SJCRH30 (cell line): ENCODE results near the gene HNRNPDL. TPM values are rescaled to one million over a fixed set of nuclear protein-coding genes. Genes with fewer than 3 reads are reported as not detected.
"Not testable (repeated sequence)": the region's sequence is repeated elsewhere in the genome, so short reads cannot be mapped to it uniquely, and the experiment has no call there.

Experiments used
- DNase-seq, 2 experiments: peaks; one replicate each; pipeline ENCODE4 v3.0.0-alpha.2; 2015 to 2020
- H3K27ac ChIP-seq: fragments of 250-450 bp; sonication (Bioruptor Pico); 2 replicates; pipeline ENCODE4 v1.5.1; 2020; ENCODE audit warnings: mild to moderate bottlenecking, moderate library complexity
- H3K27me3 ChIP-seq: fragments of 250-450 bp; sonication (Bioruptor Pico); 2 replicates; pipeline ENCODE4 v1.5.1; 2020; ENCODE audit warnings: mild to moderate bottlenecking, moderate library complexity
- H3K36me3 ChIP-seq: fragments of 250-450 bp; sonication (Bioruptor Pico); 2 replicates; pipeline ENCODE4 v1.5.1; 2020; ENCODE audit warnings: mild to moderate bottlenecking, moderate library complexity
- H3K4me1 ChIP-seq: fragments of 250-450 bp; sonication (Bioruptor Pico); 2 replicates; pipeline ENCODE4 v1.5.1; 2020; ENCODE audit warnings: mild to moderate bottlenecking, moderate library complexity
- H3K4me3 ChIP-seq: fragments of 250-450 bp; sonication (Bioruptor Pico); 2 replicates; pipeline ENCODE4 v1.5.1; 2020; ENCODE audit warnings: mild to moderate bottlenecking, moderate library complexity
- H3K9me3 ChIP-seq: fragments of 250-450 bp; sonication (Bioruptor Pico); replicated peaks from 2 replicates; pipeline ENCODE4 v1.5.1; 2020; ENCODE audit warnings: mild to moderate bottlenecking, moderate library complexity
- total RNA-seq: library from RNA; depleted of rRNA; stranded (reverse); fragments of >200 nt; shearing (Covaris generic); gene quantifications from 2 replicates; pipeline ENCODE4 v1.2.3, GENCODE V29; 2014; rRNA removed

The HNRNPDL gene
- total RNA-seq, 1 experiment from 2014 or later: 414 TPM

DNA sequence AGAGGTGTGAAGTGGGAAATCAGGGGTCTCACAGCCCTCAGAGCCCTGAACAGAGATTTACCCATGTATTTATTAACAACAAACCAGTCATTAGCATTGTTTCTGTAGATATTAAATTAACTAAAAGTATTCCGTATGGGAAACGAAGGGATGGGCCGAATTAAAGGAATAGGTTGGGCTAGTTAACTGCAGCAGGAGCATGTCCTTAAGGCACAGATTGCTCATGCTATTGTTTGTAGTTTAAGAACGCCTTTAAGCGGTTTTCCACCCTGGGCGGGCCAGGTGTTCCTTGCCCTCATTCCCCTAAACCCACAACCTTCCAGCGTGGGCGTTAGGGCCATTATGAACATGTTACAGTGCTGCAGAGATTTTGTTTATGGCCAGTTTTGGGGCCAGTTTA, 44.0 kb downstream of the HNRNPDL start:
- H3K4me3 ChIP-seq: not testable (repeated sequence)

DNA sequence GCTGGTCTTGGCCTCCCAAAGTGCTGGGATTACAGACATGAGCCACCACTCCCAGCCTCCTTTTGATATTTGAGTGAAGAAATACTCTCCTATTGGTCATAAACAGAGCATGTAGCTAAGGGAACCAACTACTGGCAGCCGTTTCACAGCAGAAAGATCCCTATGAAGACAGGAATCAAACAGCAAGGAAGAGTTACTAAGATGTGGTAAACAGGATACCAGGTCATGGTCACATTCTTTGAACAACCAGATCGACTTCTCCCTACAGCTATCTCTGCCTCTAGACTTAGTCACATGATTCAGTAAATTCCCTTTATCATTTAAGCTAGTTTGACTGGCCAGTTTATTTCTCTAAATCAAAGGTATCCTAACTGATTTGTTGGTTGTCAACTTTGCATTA, 47.5 kb downstream of the HNRNPDL start:
- no peaks in the 10 kb centered on the region for H3K36me3 ChIP-seq
- H3K4me3 ChIP-seq: no peak overlapping the region
- H3K4me1 ChIP-seq: no peaks in the 10 kb centered on the region
- no peak for DNase-seq
- no peak overlapping the region for H3K27ac ChIP-seq
- H3K27me3 ChIP-seq: no peaks in the 10 kb centered on the region; the same call in 1 of the 2 replicates
- peaks cover 11% of the 10 kb centered on the region for H3K9me3 ChIP-seq

More for the DNA sequence above, 44.0 kb downstream of the HNRNPDL start:
- H3K36me3 ChIP-seq, H3K9me3 ChIP-seq, H3K27ac ChIP-seq, H3K4me1 ChIP-seq, H3K27me3 ChIP-seq, DNase-seq: not testable (repeated sequence)

DNA sequence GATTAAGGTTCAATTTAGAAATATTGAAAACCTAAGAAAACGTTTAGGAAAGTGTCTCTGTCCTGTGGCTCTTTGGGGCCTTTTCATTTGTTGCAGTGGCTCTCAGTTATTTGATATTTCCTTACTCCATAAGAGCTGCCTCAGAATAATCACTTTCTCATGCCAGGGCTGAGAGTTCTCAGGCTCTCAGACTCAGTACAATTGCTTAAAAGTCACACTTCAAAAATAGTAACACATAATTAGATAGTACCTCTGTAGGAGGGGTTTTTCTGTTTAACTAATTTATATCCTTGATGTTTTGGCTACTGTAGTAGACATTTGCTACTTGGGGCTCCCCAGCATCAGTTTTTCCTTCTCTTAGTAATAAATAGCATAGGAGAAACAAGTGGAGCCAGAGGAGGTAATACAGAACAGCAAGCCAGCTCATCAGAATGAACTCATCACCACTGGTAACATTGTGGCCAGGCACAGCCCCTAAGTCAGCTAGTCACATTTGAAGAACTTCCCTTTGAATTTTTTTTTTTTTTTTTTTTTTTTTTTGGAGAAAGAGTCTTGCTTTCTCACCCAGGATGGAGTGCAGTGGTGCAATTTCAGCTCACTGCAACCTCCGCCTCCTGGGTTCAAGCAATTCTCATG, 48.5 kb downstream of the HNRNPDL start:
- Histone ChIP-seq H3K4me1 (no peaks in the 10 kb centered on the region), H3K9me3 (peaks cover 11% of the 10 kb centered on the region), H3K27me3 (no peaks in the 10 kb centered on the region; the same call in 1 of the 2 replicates), H3K36me3 (no peaks in the 10 kb centered on the region), H3K4me3 (no peak overlapping the region), H3K27ac (no peak overlapping the region)
- no peak for DNase-seq

DNA sequence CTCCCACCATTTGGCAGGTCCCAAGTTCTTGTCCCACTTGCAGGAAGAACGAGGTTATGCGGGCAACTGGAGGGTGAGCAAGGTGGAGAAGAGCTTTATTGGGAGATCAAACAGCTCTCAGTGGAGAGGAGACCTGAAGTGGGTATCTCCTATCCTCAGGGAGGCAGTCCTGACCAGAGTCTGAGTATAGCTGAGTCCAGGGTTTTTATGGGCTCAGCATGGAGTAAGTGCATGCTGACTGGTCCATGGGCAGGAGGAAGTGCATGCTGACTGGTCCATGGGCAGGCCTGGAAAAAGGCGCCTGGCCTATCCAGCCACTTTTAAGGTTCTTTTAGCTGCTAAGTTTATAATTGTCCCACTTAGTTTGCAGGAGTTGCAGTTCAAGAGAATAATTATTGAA, 49.0 kb downstream of the HNRNPDL start:
- no peak overlapping the region for H3K4me3 ChIP-seq
- H3K4me1 ChIP-seq: no peaks in the 10 kb centered on the region
- H3K27me3 ChIP-seq: no peaks in the 10 kb centered on the region; the same call in 1 of the 2 replicates
- peaks cover 8% of the 10 kb centered on the region for H3K9me3 ChIP-seq
- DNase-seq: no peak
- H3K27ac ChIP-seq: no peak overlapping the region
- no peaks in the 10 kb centered on the region for H3K36me3 ChIP-seq

DNA sequence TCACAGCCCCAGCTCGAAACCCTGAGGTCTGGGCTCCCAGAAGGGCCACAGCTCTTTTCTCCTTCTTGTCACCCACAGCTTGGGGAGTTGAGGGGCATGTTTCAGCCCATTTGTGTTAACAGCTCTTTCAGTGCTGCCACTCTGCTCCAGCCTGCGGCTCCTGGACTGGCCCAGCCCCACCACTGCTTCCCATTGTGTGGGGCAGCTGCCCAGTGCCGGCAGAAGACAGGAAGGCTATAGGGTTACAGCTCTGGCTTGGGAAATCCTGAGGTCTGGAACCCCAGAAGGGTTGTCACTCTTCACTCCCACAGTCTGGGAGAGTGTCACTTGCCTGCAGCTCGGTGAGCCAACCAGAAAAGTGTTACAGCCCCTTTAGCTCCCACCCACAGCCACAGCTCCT, 49.4 kb downstream of the HNRNPDL start:
- peaks cover 8% of the 10 kb centered on the region for H3K9me3 ChIP-seq
- H3K27ac ChIP-seq: no peak overlapping the region
- H3K4me3 ChIP-seq: no peak overlapping the region
- H3K4me1 ChIP-seq: peaks cover under 1% of the 10 kb centered on the region; the same call in 1 of the 2 replicates
- no peaks in the 10 kb centered on the region; the same call in 1 of the 2 replicates for H3K27me3 ChIP-seq
- H3K36me3 ChIP-seq: no peaks in the 10 kb centered on the region
- no peak for DNase-seq

DNA sequence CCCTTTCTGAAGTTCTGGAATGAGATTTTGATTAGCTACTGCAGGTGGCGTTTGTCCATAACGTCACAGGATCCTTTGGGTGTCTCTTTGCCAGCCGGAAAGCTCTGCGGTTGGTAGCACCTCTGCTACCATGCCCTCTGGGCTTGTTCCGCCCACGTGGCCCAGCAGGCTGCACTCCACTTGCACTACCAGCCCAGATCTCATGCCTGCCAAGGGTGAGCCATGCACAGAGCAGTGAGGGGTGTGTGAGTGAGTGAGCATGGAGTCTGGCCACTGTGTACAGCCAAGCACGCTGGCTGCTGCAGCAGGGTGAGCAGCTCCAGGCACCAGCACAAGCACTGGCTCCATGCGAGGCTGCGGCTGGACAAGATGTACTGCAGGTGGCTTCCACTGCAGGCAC, 49.9 kb downstream of the HNRNPDL start:
- DNase-seq: no peak
- H3K36me3 ChIP-seq: no peaks in the 10 kb centered on the region
- peaks cover 4% of the 10 kb centered on the region; the same call in 1 of the 2 replicates for H3K4me1 ChIP-seq
- no peak overlapping the region for H3K27ac ChIP-seq
- no peak overlapping the region for H3K4me3 ChIP-seq
- peaks cover 8% of the 10 kb centered on the region; the same call in 1 of the 2 replicates for H3K9me3 ChIP-seq
- H3K27me3 ChIP-seq: no peaks in the 10 kb centered on the region; the same call in 1 of the 2 replicates

DNA sequence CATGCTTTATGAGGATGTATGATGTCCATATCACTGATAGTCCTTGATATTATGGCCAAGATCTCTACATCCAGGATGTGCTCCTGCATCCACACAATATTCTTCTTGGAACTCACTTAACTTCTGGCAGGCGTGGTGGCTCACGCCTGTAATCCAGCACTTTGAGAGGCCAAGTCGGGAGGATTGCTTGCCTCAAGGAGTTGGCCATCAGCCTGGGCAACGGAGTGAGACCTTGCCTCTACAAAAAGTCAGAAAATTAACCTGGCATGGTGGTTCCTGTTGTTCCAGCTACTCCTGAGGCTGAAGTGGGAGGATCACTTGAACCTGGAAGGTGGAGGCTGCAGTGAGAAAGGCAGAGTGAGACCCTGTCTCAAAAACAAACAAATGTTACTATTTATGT, 54.2 kb downstream of the HNRNPDL start:
- no peak overlapping the region for H3K27ac ChIP-seq
- H3K36me3 ChIP-seq: peaks cover 21% of the 10 kb centered on the region
- peaks cover 4% of the 10 kb centered on the region; the same call in 1 of the 2 replicates for H3K4me1 ChIP-seq
- peaks cover under 1% of the 10 kb centered on the region; the same call in 1 of the 2 replicates for H3K9me3 ChIP-seq
- H3K27me3 ChIP-seq: no peaks in the 10 kb centered on the region
- DNase-seq: no peak
- H3K4me3 ChIP-seq: no peak overlapping the region

DNA sequence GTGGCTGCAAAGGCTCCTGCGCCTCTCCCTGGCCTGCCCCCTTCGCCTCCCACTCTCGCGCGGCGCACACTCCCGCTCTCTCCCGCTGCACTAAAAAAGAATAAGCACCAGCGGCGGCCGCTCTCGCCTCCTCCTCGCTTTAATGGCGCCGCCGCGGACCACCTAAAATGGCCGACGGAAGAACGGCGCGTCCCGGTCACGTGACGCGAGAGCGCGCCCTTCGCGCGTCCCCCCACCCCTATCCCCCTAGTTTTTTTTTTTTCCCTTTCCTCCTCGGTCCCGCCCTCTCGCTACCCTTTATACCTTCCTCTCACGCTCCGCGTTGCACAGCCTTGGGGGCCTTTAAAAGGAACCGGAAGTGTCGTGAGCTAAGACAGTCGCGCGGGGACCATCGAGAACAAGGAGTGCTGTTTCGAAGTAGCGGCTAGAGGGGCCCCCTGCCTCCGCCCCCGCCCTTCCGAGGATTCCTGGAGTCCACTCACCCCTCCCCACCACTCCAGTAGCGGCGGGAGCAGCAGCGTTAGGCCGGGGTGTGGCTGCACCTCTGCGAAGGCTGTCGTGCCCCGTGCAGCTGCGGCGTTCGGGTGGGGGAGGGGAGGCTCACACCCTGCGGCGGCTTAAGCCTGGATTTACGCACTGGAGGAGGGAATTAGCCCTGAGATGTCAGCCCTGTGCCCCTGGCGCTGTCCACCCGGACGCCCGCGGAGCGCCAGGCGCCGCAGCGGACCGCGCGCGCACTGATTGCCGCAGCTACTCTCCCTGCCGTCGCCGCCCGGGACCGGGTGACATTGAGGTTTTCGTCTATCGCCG, 56.2 kb downstream of the HNRNPDL start, which contains the start of gene HNRNPD:
HNRNPD (minus strand) TSS at position 176 of the 810 bp plus-strand sequence. CDS start 313 bp downstream, outside the sequence.
- H3K4me3 ChIP-seq: peak within 1 kb of the TSS; percentile 98
- H3K9me3 ChIP-seq: no peaks in the 10 kb centered on the region
- peak within 1 kb of the TSS; percentile 99 for H3K27ac ChIP-seq
- H3K4me1 ChIP-seq: peaks cover 9% of the 10 kb centered on the region
- DNase-seq: peak; percentile 100
- peaks cover 42% of the 10 kb centered on the region for H3K36me3 ChIP-seq
- H3K27me3 ChIP-seq: no peaks in the 10 kb centered on the region

DNA sequence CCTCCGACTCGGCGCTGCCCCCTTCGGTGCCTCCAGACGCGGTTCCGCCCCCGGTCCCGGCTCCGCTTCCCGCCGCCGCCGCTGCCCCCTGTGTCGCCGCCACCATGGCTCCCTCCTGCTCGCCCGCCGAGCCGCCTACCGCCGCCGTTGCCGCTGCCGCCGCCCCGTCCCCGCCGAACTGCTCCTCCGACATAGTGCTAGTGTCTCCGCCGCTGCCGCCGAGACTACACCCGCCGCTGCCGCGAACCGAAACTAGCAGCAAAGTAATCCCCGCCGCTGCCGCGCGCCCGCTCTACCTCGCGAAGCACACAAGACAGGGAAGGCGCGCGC, 56.8 kb downstream of the HNRNPDL start:
- no peaks in the 10 kb centered on the region for H3K27me3 ChIP-seq
- peak overlapping the region; percentile 98 for H3K4me3 ChIP-seq
- peaks cover 48% of the 10 kb centered on the region for H3K36me3 ChIP-seq
- H3K4me1 ChIP-seq: peaks cover 10% of the 10 kb centered on the region
- DNase-seq: no peak
- no peaks in the 10 kb centered on the region for H3K9me3 ChIP-seq
- H3K27ac ChIP-seq: peak overlapping the region; percentile 99

Other genes with a start within 250 kb of the HNRNPDL start
- 188 and 200 TPM in 2 replicates for gene HNRNPD, start 56.5 kb downstream of the HNRNPDL start, total RNA-seq
- 98.9 and 107 TPM in 2 replicates for gene ENOPH1, start 128 bp upstream of the HNRNPDL start, total RNA-seq
- gene TMEM150C, start 131.5 kb upstream of the HNRNPDL start, total RNA-seq: 0.65 and 0.66 TPM in 2 replicates